Dendritic cell treated with granulocyte-macrophage colony-stimulating factor and Interleukin-4, amounts not matched to agents 40 ng/mL and 50 ng/mL, for 4 days (primary cell): Measurements from ENCODE around the gene FAM222A.

Source experiments
- H3K27ac Mint-ChIP-seq: one replicate; pipeline ENCODE4 v1.8.0; 2022; ENCODE audit warnings: mild to moderate bottlenecking, mixed read lengths
- H3K27me3 Mint-ChIP-seq: one replicate; pipeline ENCODE4 v1.8.0; 2022; ENCODE audit warnings: mild to moderate bottlenecking, mixed read lengths
- H3K36me3 Mint-ChIP-seq: one replicate; pipeline ENCODE4 v1.8.0; 2022; ENCODE audit warnings: low read depth, mixed read lengths
- H3K4me1 Mint-ChIP-seq: one replicate; pipeline ENCODE4 v1.8.0; 2022; ENCODE audit warnings: low read depth, mixed read lengths
- H3K4me3 Mint-ChIP-seq: one replicate; pipeline ENCODE4 v1.8.0; 2022; ENCODE audit warnings: mild to moderate bottlenecking, moderate library complexity, mixed read lengths
- H3K9me3 Mint-ChIP-seq: one replicate; pipeline ENCODE4 v1.8.0; 2022; ENCODE audit warnings: mixed read lengths
- intact Hi-C: fragments of 100-400 bp; cut with micrococcal nuclease; formaldehyde crosslinking; loops from one replicate; pipeline ENCODE4 v1.15.0; 2022

Gene FAM222A

GRCh38 chr12:109753959-109754358 lies 40.3 kb downstream of the FAM222A start:
- Mint-ChIP-seq H3K9me3 (peaks cover 22% of the 10 kb centered on the region), H3K27me3 (peaks cover 5% of the 10 kb centered on the region), H3K4me1 (no peaks in the 10 kb centered on the region), H3K27ac (no peak overlapping the region), H3K4me3 (no peak overlapping the region), H3K36me3 (no peaks in the 10 kb centered on the region)
- intact Hi-C loops: no loop called here

- Mint-ChIP-seq H3K36me3 (no peaks in the 10 kb centered on the region), H3K4me3 (no peak overlapping the region), H3K27me3 (peaks cover 9% of the 10 kb centered on the region), H3K4me1 (peaks cover 11% of the 10 kb centered on the region), H3K9me3 (peaks cover 22% of the 10 kb centered on the region), H3K27ac (no peak overlapping the region)
- intact Hi-C loops: no loop called here
Measured at GRCh38 chr12:109756457-109756856, 42.8 kb downstream of the FAM222A start.

- H3K4me3 Mint-ChIP-seq: no peak overlapping the region
- H3K36me3 Mint-ChIP-seq: no peaks in the 10 kb centered on the region
- no peak overlapping the region for H3K27ac Mint-ChIP-seq
- H3K27me3 Mint-ChIP-seq: peaks cover 9% of the 10 kb centered on the region
- intact Hi-C loops: no loop called here
- peaks cover 15% of the 10 kb centered on the region for H3K4me1 Mint-ChIP-seq
- H3K9me3 Mint-ChIP-seq: peaks cover 22% of the 10 kb centered on the region
Measured at GRCh38 chr12:109757671-109758265, 44.1 kb downstream of the FAM222A start.

- intact Hi-C loops: no loop called here
- no peak overlapping the region for H3K27ac Mint-ChIP-seq
Measured at GRCh38 chr12:109758426-109759420, 45.1 kb downstream of the FAM222A start.

GRCh38 chr12:109759595-109759994 lies 46.0 kb downstream of the FAM222A start:
- intact Hi-C loops: no loop called here
- Mint-ChIP-seq H3K27ac (no peak overlapping the region), H3K9me3 (peaks cover 32% of the 10 kb centered on the region), H3K36me3 (no peaks in the 10 kb centered on the region), H3K4me3 (no peak overlapping the region), H3K27me3 (peaks cover 9% of the 10 kb centered on the region), H3K4me1 (peaks cover 15% of the 10 kb centered on the region)

More at GRCh38 chr12:109758426-109759420, 45.1 kb downstream of the FAM222A start:
- Mint-ChIP-seq H3K36me3 (no peaks in the 10 kb centered on the region), H3K27me3 (peaks cover 9% of the 10 kb centered on the region), H3K9me3 (peaks cover 31% of the 10 kb centered on the region), H3K4me3 (no peak overlapping the region), H3K4me1 (peaks cover 15% of the 10 kb centered on the region)

GRCh38 chr12:109760031-109760929 lies 46.7 kb downstream of the FAM222A start:
- Mint-ChIP-seq H3K27ac (no peak overlapping the region), H3K4me1 (peaks cover 15% of the 10 kb centered on the region), H3K9me3 (peaks cover 32% of the 10 kb centered on the region), H3K27me3 (peaks cover 9% of the 10 kb centered on the region), H3K36me3 (no peaks in the 10 kb centered on the region), H3K4me3 (no peak overlapping the region)
- intact Hi-C loops: no loop called here

GRCh38 chr12:109760930-109761921 lies 47.6 kb downstream of the FAM222A start:
- Mint-ChIP-seq H3K27ac (no peak overlapping the region), H3K4me3 (no peak overlapping the region), H3K36me3 (no peaks in the 10 kb centered on the region), H3K27me3 (peaks cover 7% of the 10 kb centered on the region), H3K9me3 (peaks cover 23% of the 10 kb centered on the region), H3K4me1 (peaks cover 15% of the 10 kb centered on the region)
- intact Hi-C loops: no loop called here

GRCh38 chr12:109762071-109762672 lies 48.5 kb downstream of the FAM222A start:
- Mint-ChIP-seq H3K27ac (no peak overlapping the region), H3K4me3 (no peak overlapping the region), H3K9me3 (peaks cover 14% of the 10 kb centered on the region), H3K27me3 (peaks cover 7% of the 10 kb centered on the region), H3K4me1 (peaks cover 15% of the 10 kb centered on the region), H3K36me3 (no peaks in the 10 kb centered on the region)
- intact Hi-C loops: no loop called here

GRCh38 chr12:109762673-109763191 lies 49.1 kb downstream of the FAM222A start:
- no peak overlapping the region for H3K4me3 Mint-ChIP-seq
- peaks cover 10% of the 10 kb centered on the region for H3K9me3 Mint-ChIP-seq
- peaks cover 15% of the 10 kb centered on the region for H3K4me1 Mint-ChIP-seq

GRCh38 chr12:109763201-109763841 lies 49.7 kb downstream of the FAM222A start:
- Mint-ChIP-seq H3K4me1 (peaks cover 15% of the 10 kb centered on the region), H3K36me3 (no peaks in the 10 kb centered on the region), H3K9me3 (peaks cover 10% of the 10 kb centered on the region), H3K4me3 (no peak overlapping the region), H3K27me3 (peaks cover 3% of the 10 kb centered on the region), H3K27ac (no peak overlapping the region)
- intact Hi-C loops: no loop called here

More at GRCh38 chr12:109762673-109763191, 49.1 kb downstream of the FAM222A start:
- no peaks in the 10 kb centered on the region for H3K36me3 Mint-ChIP-seq
- no peak overlapping the region for H3K27ac Mint-ChIP-seq
- peaks cover 6% of the 10 kb centered on the region for H3K27me3 Mint-ChIP-seq
- intact Hi-C loops: no loop called here

GRCh38 chr12:109764123-109764522 lies 50.5 kb downstream of the FAM222A start:
- H3K27me3 Mint-ChIP-seq: peaks cover 3% of the 10 kb centered on the region
- no peak overlapping the region for H3K4me3 Mint-ChIP-seq
- no peak overlapping the region for H3K27ac Mint-ChIP-seq
- intact Hi-C loops: no loop called here
- H3K36me3 Mint-ChIP-seq: no peaks in the 10 kb centered on the region
- peaks cover 10% of the 10 kb centered on the region for H3K9me3 Mint-ChIP-seq
- H3K4me1 Mint-ChIP-seq: peaks cover 15% of the 10 kb centered on the region
